Femur (tissue), 1 donor: Measurements from ENCODE around the gene CDH23.
A peak's percentile ranks its signal among the peaks of the same experiment; 100 is the strongest.

Source experiments
- DNase-seq: peaks from one replicate; pipeline ENCODE4 v3.0.0-alpha.2; 2017

The CDH23 gene

DNA sequence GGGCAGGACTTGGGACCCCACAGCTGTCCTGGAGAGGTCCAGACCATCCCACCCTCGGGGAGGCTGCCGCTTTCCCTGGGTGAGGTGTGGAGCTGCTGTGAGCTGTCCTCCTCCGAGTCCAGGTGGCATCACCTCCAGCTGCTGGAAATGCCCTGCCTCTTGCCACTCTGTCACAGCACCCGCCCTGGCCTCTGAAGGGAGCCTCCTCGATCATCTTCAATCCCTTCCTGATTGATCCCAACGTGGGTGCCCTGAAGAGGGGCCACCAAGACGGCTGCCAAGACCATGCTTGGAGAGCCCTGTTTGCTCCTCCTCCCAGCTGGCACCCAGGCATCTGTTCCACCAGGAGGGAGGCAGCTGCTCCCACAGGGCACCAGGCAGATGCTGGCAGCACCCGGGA, 318.3 kb downstream of the CDH23 start:
- DNase-seq = no peak

DNA sequence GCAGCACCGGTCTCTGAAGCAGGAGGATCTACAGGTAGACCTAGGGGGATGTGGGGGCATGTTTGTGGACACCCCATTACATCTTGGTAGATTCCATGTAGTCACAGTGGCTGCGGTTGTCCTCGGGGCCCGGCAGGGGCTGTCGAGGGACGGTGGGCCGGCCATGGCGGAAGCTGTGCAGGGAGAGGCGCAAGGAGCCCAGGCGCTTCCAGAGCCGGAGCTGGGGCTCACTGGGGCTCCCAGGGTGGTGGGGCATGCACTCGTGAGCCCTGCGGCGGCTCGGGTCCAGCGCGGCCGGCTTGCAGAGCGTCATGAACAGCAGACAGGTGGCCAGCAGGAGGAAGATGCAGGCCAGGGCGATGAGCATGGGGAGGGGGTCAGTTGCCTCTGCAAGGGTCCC, 319.1 kb downstream of the CDH23 start:
- DNase-seq = no peak

DNA sequence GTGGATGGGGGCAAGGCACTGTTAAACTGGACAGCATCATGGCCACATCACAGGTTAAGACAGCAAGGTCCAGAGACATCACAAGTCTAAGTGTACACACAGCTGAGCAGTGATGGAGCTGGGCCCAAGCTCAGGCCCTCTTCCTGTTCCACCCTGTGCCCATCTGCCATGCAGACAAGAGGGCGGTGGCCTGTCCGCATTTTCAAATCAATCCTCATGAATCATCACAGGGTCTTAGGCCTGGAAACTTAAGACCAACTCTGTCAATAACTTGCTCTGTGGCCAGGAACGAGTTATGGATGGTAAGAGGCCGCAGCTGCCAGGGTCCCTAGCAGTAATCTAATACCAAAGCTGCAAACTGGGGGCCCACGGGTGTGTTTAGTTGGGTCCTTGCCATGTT, 319.7 kb downstream of the CDH23 start:
- no peak for DNase-seq

DNA sequence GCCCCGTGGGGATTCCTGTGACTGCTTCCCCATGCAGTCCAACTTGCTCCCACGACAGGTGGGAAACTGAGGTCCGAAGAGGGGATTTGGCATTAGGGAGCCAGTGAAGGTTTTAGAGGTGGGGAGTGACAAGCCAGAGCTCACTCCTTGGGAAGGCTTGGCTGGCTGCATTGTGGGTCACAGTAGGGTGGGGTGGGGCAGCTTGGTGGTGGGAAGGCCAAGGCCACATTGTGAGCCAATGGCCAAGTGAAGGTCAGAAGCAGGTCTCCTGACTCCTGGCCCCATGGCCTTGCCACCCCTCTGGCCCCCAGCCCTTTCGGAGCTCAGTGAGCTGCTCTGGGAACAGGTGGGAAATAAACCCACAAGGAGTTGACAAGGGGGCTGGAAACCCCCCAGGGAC, 320.3 kb downstream of the CDH23 start:
- DNase-seq = no peak

DNA sequence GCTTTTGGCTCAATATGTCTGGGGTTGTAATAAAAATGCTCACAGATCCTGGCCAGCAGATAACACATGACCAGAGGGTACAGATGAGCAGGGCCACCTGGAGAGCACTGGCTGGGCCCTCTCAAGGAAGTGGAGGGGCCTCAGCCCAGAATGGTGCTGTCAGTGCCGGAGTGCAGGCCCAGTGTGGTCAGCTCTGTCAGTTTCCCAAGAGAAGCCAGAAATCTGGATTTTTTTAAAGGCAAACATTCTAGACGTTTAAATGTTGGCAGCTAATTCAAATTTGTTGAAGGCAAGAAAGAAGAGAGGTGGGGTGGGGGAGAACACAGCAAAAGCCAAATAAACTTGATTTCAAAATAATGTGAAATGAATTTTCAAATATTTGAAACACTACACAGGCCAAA, 320.8 kb downstream of the CDH23 start:
- no peak for DNase-seq

DNA sequence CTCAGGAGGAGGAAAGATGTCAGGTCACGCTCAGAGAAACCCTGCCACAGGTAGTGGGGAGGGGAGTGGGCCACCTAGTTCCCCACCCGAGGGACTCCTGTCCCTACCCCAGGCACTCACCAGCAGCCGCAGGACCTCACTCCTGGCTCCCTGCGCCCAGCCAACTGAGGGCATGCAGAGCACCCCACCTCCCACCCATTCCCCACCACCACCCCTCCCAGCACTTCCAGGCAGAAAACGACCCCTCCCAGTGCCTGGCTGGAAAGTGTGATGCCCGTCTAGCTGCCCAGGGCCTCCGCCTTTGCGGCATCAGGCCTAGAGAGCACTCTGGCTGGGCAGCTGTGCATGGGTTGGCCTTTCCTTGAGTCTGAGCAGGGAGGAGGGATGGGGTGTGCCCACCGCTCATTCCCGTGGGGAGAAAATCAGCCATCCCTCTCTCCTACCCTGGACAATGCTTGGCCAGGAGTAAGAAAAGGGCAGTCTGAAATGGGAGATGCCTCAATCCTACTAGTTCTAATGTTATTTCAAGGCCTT, 321.5 kb downstream of the CDH23 start:
- DNase-seq = no peak

DNA sequence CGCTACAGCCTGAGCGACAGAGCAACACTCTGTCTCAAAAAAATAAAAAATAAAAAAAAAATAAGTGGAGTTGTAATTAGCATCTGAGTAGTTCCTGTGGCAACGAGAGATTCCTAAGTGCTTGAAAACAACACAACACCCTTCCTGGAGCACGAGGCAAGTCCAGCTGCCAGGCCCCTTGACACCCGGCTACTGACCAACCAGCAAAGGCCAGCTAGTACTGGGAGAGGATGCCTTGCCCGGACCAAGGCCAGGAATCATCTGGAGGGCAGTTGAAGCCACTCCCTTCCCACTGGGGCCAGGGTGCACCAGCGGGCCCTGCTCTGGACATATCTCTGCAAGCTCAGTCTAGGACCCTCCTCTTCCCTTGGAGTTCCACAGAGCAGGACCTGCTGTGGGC, 322.3 kb downstream of the CDH23 start:
- no peak for DNase-seq

DNA sequence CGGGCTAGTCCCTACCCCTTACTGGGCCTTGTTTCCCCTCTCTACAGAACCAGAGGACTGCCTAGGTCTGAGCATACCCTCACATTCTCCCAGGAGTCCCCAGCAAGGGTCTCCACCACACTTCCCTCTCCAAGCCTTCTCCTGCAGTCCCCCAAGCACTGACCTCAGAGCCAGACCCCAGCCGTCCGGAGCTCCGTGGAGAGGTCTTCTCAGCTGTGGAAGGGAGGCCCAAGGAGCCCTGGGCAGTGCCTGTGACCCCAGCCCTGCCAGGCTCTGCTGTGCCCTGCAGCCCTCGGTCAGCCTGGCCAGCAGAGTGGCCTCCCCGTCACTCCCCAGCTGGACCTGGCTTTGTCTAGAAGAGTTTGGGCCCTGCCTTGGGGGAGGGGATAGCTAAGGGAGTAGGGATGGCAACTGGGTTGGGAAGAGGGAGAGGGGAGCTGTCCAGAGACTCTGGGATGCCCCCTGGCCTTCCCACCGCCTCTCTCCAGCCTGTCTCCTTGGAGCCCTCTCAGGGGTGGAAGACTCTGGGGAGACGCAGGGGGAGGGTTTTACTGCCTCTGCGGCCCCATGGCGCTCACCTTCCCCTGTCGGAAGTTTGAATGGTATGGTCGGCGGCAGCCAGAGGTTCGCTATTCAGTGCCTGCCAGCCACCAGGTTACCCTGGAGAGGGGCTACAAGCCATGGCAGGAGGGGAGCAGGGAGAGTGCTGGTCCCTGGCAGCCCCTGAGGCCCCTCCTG, 322.9 kb downstream of the CDH23 start, which contains the start of gene C10orf105:
TSS of gene C10orf105 (minus strand) at position 315 of the 738 bp plus-strand sequence. CDS start 3,441 bp downstream, outside the sequence.
- DNase-seq = no peak

DNA sequence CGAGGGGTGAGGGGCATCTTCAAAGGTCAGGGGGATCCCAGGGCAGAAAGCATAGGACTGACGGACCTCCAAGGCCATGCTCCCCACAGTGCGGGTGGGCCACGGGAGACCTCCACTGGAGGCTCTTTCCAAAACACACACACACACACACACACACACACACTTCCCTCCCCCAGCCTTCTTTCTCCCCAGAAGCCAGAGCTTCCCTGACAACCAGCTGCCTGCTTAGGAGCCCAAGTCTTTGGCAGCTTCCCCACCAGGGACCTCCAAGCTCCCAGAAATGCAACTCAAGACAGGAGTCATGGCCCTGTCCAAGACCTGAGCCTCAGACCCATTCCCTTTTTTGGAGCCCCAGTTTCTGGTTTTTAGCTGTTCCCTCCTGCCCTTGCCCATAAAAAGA, 323.6 kb downstream of the CDH23 start:
- no peak for DNase-seq

DNA sequence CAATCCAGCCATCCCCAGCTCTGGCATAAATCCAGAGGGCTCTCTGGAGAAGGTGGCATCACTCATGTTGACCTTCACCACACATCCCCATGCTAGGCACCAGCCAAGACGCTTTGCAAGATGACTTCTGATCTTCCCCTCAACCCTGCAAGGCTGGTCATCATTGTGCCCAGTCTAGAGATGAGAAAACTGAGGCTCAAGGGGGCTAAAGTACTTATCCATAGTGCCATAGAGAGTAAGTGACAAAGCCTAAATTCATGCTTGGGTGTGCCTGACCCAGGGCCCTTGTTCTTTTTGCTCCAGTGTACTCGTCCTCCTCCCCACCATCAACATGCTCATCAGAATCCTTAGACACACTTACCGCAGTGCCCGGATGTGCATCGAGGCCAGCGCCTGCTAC, 324.6 kb downstream of the CDH23 start:
- DNase-seq = no peak

DNA sequence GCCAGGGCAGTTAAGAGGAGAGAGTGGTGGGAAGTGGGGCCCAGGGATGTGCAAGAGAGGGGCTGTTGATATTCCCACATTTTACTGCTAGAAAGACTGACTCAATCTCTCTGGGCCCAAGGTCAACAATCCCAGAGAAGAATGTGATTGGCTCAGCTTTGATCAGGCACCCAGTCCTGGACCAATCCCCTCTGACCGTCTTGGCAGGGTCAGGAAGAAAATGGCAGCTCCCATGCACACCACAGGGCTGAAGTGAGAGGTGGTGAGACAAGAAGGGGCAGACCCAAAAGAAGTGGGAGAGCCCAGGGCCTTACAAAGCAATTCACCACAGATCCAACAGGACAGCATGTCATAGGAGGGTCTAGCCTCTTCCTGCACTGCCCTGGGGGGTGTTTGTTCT, 326.1 kb downstream of the CDH23 start:
- DNase-seq = no peak

DNA sequence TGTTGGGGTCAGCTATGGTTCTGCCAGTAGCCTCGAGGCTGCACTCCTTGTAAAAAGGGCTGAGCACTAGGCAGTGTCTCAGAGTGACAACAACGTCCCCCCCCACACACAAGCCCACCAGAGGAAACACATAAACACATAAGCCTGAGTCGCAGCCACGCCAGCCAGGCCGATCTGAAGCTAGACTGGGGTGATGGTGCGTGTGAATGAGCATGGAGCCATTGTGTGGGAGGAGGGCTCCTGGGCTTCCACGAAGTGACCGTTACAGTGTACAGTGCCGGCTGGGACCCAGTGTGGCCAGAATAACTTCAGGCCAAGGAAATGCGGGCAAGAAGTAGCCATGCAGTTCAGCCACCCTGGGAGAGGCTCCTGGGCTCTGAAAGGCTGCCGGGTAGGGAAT, 326.6 kb downstream of the CDH23 start:
- no peak for DNase-seq

DNA sequence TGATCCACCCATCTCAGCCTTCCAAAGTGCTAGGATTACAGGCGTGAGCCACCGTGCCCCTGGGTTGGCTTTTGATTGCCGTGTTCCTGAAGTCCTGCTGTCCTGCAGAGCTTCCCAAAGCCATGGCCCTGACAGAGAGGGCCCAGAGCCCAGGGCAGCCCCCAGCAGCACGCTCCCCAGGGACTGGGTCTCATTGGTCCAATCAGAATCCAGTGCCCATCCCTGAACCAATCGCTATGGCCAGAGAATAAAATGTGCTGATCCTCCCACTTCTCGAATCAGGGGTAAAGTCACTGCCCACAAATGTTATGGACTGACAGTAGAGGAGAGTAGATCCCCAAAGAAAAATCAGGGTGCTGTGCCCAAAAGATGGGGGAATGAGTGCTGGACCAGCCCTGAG, 327.8 kb downstream of the CDH23 start:
- no peak for DNase-seq

DNA sequence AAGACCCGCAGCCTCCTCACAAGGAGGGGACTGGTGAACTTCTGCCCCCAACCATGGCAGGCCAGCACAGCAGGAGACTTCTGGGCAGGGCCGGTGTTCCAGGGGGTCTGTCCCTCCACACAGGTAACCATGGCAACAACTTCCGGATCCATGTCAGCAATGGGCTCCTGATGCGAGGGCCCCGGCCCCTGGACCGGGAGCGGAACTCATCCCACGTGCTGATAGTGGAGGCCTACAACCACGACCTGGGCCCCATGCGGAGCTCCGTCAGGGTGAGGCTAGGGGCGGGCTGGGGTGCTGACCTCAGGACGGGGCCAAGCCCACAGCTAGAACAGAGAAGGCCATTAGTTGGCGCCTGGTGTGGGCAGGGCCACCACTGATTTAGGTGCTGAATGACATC, 328.5 kb downstream of the CDH23 start:
- no peak for DNase-seq

DNA sequence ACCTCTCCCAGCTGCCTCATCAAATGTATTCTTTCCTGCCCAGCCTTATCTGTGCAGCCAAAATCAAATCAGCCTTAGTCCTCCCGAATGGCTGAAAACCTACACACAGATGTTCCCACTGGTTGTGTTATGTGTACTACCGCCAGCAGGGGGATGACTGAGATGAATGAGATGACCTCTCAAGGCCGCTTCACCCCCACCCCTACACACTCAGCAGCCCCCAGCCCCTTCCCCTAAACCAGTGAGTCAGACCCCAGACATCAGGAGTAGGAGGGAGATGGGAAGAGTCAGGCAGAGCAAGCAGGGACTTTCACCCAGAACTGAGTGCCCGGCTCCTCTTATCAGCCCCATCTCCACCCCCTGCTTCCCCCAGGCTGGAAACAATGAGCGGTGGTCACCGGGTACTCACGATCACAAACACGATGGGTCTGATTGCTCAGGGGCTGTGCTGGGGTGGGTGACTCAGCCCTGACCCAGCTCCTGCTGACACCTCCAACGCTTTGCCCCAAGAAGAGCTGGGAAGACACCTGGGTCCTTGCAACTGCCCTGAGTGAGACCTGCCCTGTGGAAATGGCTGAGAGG, 329.4 kb downstream of the CDH23 start:
- DNase-seq = no peak

DNA sequence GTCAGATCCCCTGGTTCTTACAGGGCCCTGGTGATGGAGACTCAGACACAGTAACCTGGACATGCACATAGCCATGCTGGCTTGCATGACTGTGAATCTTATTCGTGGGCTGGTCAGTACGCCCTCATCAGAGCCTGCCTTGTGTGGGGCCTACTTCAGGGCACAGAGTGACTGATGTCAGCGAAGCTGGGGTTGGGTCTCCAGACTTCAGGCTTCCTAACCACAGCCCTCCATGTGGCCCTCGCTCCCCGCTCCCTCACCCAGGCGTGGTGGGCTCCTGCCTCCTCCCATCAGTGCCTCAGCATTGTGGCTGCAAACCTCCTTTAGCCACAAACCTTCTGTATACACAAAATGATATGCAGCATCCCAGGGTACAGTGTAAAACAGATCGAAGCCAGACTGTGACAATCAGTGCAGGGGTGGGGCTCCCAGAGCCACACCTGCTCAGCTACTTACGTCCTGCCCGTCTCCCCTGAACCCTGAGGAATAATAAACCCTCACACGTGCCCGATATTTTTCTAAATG, 329.9 kb downstream of the CDH23 start:
- DNase-seq = no peak

DNA sequence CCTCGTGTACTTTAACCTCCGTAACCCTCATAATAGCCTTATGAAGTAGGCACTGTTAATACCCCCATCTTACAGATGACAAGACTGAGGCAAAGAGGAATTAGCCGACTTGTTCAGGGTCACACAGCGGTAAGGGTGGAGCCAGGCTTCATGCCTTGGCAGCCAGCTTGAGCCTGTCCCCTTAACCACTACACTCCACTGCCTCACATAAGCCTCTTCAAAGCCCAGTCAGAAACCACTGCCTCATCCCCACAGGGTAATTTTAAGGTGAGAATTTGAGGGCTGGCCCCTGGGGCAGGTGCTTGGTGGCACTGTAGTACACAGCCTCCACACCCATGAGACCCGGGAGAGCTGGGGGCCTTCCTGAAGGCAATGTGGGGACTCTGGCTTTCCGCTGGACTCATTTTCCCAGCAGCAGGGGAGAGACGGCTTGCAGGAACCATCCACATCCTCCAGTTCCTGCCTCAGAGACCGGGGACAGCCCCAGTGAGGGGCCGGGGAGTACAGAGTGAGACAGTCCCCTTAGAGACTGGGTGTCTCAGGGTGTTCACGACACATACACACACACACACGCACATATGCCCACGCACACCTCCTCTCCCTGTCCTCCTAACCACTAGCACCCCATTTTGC, 330.5 kb downstream of the CDH23 start:
- DNase-seq = no peak

DNA sequence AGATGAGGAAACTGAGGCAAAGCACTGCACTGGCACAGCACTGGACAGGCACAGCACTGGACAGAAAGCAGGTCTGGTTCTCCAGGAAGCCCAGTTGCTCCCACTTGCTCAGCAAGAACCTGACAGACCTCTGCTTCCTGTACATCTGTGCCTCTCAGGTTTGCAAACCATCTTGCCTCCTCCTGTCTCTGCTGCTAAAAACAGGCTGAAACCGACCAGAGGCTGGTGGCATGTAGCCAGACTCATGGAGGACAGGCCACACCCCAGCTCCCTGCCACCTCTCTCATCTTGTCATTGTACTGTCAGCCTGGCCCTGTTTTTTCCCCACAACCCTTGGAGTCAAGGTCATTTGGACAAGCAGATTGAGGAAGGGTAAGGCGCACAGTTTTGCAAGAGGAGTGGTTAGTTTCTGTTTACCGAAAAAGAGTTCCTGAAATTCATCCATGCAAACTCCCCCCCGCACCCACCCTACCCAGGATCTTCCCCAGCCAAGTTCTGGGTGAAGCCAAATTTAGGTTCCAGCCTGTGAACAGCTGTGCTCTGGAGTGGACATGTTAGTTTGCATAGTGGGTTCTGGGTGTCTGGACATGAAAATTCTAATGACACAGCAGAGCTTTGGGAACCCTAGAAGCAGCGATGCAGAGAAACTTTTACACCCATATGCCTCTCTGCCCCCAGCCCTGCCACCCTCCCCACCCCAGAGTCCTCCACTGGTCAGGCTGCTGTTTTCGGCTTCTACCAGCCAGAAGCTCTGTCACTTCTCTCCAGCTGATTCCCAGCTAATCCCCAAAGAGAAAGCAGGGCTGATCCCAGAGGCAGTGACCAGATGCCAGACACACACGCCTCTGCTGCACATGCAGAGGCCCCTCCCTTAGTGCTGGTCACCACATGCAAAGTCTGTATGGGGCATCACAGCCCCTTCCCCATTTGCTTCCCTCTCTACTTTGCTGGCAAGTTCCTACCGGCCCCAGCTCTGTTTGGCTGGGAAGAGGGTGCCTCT, 331.3 kb downstream of the CDH23 start:
- DNase-seq = peak; percentile 81

DNA sequence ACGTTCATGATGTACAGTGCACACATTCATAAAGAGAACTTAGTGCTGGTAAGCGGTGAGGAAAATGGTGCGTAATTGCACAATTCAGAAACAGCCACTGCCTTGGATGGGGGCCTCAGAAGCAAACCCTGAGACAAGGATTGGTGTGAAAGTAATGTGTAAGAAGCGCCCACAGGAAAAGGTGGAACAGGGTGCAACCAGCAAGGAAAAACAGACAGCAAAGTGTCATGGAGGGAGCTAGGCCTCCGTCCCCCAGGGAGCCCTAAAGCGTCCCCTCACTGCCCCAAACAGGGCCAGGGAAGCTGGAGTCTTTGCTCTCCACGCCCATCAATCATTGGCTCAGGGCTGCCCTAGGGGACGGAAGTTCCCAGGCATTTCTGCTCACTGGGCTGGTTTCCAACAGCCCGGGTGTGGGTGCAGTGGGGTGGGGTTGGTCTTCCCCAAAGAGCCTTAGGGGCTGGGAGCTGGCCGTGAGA, 332.5 kb downstream of the CDH23 start:
- no peak for DNase-seq

DNA sequence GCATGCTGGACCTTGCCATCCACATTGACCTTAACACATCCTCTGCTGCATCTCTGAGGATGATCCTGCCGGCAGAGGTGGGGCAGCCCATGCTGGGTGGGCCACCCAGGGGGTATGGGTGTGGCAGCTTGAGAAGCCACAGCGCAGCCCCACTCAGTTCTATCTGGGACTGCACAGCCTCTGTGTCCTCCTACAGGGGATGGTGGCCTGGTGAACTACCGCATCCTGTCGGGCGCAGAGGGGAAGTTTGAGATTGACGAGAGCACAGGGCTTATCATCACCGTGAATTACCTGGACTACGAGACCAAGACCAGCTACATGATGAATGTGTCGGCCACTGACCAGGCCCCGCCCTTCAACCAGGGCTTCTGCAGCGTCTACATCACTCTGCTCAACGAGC, 335.1 kb downstream of the CDH23 start:
- no peak for DNase-seq

DNA sequence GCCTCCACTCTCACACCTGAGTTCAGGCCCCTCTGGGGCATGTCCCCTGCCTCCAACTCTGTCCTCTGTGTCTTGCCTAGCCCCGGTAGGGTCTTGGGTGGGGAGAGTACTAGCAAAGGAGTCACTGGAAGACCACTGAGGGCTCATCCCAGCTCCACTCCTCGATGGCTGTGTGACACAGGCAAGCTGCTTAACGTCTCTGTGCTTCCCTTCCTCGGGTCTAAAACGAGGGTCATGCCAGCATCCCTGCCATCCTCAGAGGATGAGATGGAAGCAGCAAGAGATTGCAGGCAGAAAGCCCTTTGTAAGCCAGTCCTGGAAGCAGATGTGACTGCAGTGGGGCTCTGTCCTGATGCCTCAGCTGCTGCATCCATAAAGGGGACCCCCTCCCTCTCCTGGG, 338.1 kb downstream of the CDH23 start:
- DNase-seq = no peak
